Hepatic stellate cell (primary cell): Measurements from ENCODE around the gene AKAIN1.

ENCODE experiments used
- DNase-seq: peaks from one replicate; pipeline ENCODE4 v3.0.0; 2011; ENCODE audit warnings: low spot score

The AKAIN1 gene

GRCh38 chr18:5159080-5159479 lies 38.0 kb downstream of the AKAIN1 start:
- no peak for DNase-seq

GRCh38 chr18:5158587-5158986 lies 38.5 kb downstream of the AKAIN1 start:
- no peak for DNase-seq

- DNase-seq, result no peak
These were observed 38.9 kb downstream of the AKAIN1 start for GRCh38 chr18:5158172-5158571.

- DNase-seq, result no peak
These were observed 41.2 kb downstream of the AKAIN1 start for GRCh38 chr18:5155907-5156287.

- DNase-seq, result no peak
These were observed 41.7 kb downstream of the AKAIN1 start for GRCh38 chr18:5155218-5155906.

- DNase-seq, result no peak
These were observed 44.6 kb downstream of the AKAIN1 start for GRCh38 chr18:5152343-5153020.

GRCh38 chr18:5150894-5151293 lies 46.2 kb downstream of the AKAIN1 start:
- DNase-seq, result no peak

GRCh38 chr18:5146093-5146492 lies 51.0 kb downstream of the AKAIN1 start:
- DNase-seq, result no peak

GRCh38 chr18:5145168-5145825 lies 51.8 kb downstream of the AKAIN1 start:
- no peak for DNase-seq

GRCh38 chr18:5144629-5145028 lies 52.4 kb downstream of the AKAIN1 start:
- DNase-seq, result no peak

GRCh38 chr18:5142859-5143258 lies 54.2 kb downstream of the AKAIN1 start:
- DNase-seq, result no peak

- no peak for DNase-seq
These were observed 54.9 kb downstream of the AKAIN1 start for GRCh38 chr18:5142131-5142530.

- DNase-seq, result no peak
These were observed 59.8 kb downstream of the AKAIN1 start for GRCh38 chr18:5137261-5137660.

- no peak for DNase-seq
These were observed 64.1 kb downstream of the AKAIN1 start for GRCh38 chr18:5132987-5133386.

GRCh38 chr18:5122272-5122671 lies 74.8 kb downstream of the AKAIN1 start:
- DNase-seq, result no peak

GRCh38 chr18:5110266-5110665 lies 86.8 kb downstream of the AKAIN1 start:
- no peak for DNase-seq

- DNase-seq, result no peak
These were observed 89.1 kb downstream of the AKAIN1 start for GRCh38 chr18:5107988-5108387.

- no peak for DNase-seq
These were observed 90.3 kb downstream of the AKAIN1 start for GRCh38 chr18:5106730-5107129.

- DNase-seq, result no peak
These were observed 92.8 kb downstream of the AKAIN1 start for GRCh38 chr18:5104246-5104645.

GRCh38 chr18:5103693-5104092 lies 93.4 kb downstream of the AKAIN1 start:
- DNase-seq, result no peak

GRCh38 chr18:5103286-5103685 lies 93.8 kb downstream of the AKAIN1 start:
- no peak for DNase-seq

GRCh38 chr18:5097116-5097703 lies 99.8 kb downstream of the AKAIN1 start:
- DNase-seq, result no peak

- no peak for DNase-seq
These were observed 101.8 kb downstream of the AKAIN1 start for GRCh38 chr18:5095239-5095638.
